NOMO-1 treated with dmso at 0.1 percent for 144 hours (cell line): Measurements from ENCODE around the gene RIMBP2.
"Not testable (repeated sequence)": the region's sequence is repeated elsewhere in the genome, so short reads cannot be mapped to it uniquely, and the experiment has no call there.

Source experiments
- DNase-seq: peaks from one replicate; lab custom pipeline; 2025; ENCODE audit not compliant: unreplicated experiment; lab: John Stamatoyannopoulos, UW

RIMBP2 gene

DNA sequence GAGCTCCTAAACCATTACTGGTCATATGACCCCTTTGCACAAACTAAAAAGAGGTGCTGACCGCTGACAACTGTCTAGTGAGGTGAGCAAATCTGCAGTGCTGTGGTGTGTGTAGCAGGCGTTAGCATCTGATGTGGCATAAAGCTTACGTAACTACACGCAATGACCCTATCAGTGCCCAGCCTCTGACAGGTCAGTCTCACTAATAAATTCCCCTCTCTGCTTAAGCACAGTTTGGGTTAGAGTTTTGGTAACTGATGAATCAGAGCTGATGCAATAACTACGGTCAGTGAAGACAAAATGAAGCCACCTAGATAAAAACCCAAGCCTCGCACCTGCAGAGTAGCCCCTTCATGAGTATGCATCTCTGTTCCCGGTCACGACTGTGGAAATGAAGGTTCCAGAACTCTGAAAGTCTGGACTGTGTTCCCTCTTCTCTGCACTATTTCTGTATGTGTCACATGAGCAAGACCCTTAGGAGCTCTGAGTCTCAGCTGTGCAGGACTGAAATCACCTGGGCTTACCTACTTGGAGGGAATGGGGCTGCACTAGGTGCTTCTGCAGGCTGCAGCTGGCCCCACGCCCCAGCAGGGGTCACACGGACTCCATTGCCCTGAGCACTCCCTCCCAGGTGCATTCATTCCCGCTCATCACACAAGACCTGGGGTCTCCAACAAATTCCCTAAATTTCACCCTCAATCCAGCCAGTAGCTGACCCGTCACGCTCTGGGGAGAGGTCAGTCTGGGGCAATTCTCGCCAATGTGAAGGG is 54.4 kb downstream of the RIMBP2 start:
- no peak for DNase-seq

DNA sequence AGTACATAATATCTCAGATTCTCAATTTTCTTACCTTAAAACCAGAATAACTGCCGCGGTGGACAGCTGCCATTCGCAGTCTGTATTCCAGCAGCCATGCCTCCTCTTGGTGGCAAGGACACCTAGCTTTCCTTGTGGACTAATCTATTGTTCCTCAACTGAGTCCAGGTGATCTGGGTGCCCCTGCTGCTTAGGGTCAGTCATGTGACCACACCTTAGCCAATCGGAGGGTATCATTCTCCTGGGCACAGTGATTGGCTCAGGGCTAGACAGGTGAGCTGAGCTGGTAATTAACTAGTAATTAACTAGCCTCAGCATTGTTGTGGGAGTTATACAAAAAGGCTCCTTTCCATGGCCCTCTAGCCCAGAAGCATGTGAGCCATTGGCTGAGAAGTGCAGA is 55.0 kb downstream of the RIMBP2 start:
- no peak for DNase-seq

DNA sequence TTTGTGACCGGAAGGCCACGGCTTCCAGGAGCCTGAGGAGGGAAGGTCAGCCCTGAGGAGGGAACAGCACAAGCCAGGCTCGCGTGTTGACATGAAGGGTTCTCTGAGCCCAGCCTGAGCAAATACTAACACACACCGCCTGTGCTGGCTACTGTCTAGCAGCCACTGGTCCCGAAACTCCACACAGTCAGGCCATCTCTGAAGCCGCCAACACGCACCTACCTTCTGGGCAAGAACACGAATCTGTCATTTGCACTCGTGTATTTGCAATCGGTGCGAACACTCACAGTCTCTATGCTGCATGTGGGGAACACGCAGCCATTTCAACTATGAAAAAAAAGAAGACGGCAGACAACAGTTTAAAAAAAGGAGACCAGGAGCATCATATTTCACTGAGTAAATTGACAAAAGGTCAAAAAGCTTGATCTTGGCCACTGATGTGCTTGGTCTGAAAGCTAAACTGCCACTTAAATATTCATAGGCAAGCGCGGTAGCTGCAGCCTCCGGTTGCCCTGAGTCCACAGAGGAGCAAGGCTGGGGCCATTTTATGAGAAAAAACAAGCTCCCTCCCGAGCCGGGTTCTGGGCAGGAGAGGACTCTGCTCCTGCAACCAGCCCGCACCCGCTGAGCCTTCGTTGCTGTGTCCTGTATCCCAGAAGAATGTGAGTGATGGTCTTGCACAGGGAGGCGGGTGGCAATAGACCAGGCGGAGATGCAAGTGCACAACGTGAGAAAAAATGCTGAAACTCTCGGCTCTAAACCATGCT is 57.8 kb downstream of the RIMBP2 start:
- no peak for DNase-seq

DNA sequence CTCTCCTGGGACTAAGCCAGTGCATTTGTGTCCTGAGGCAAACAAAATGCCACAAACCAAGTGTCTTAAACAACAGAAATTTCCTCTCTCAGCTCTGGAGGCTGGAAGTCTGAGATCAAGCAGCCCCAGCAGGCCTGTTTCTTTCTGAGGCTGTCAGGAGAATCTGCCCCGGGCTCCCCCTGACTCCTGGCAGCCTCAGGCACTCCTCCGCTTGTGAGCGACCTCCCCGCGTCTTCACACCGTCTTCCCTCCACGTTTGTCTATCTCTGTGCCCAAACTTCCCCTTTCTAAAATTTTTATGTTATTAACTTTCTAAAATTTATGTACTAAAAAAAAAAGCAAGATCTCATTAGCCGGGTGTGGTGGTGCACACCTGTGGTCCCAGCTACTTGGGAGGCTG is 59.7 kb downstream of the RIMBP2 start:
- DNase-seq: no peak

DNA sequence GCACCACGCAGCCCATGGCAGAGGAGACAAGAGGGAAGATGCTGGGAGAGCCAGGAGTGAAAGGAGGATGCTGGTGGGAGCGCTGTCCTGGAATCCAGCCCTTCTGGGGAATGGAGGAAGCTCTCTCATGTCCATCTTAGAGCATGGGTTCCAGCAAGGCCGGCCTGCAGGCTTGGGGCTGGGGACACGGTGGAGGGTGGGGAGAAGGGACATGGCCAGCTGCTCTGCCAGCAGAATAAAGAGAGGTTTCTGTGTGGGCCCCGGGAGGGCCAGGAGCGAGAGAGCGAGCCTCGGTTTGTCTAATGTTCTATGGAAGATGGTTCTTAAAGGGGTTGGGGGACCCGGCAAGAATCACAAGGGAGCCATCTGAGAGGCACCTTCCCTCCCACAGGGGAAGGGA is 60.2 kb downstream of the RIMBP2 start:
- no peak for DNase-seq

DNA sequence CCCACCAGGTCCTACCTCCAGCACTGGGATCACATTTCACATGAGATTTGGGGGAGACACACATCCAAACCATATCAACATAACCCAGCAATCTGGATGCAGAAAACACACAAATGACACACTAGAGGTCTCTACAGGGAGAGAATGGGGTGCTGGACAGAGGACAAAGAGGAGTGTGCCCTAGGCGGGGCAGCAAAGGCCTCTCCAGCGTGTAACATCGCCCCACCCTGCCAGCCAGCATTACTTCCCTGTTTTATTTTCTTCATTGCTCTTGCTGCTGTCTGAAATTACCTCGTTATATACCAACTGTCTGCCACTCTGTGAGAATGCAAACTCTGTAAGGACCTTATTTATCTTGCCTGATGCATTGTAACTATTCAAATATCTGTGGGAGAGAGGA is 61.1 kb downstream of the RIMBP2 start:
- DNase-seq: no peak

DNA sequence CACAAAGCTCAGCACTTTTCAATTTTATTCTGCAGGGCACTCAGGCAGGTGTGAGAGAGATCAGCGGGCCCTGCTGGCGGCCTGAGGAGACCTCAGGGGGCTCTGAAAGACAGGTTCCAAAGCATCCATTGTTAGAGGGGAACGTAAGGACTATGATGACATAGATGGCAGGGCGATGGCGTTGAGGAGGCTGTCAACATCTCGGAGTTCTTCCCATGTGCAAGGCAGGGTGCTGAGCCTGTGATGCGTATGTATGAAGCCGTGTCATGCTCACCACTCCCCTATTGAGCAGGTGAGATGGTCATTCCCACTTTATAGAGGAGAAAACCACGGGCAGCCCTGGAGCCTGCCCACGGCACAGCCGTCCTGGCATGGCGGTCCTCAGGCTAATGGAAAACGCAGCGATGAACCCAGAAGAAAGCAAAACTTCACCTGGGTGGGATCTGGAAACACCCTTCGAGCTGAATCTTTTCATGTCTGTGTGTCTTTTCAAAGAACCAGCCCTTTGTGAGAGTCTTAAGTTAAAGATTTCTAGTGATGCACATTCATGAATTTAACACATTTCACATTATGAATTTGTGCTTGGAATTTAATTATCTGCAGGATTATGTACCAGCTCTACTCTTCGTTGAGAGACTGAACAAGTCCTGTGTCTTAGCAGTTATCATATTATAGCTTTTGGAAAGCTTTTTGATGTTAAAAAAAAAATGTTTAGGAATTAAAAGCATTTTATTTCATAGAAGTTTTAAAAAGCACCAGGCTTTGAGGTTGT is 64.7 kb downstream of the RIMBP2 start:
- no peak for DNase-seq

DNA sequence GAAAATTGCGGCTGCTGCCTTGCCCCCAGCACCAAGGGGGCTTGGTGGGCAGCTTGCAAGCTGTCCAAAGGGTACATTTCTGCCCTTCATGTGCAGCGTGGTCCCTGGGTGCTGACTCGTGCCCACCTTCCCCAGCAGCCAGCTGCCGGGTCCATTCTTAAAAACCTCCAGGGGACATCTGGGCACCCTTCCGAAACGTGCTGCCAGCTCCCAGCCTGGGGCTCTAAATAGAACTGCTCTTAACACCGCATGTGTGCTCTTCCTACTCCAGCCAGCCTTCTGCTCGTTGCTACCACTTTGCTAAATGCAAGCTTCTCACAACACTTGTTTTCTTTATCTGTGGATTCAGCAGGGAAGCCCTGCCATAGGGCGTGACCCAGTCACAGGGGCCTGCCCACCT is 66.0 kb downstream of the RIMBP2 start:
- no peak for DNase-seq

DNA sequence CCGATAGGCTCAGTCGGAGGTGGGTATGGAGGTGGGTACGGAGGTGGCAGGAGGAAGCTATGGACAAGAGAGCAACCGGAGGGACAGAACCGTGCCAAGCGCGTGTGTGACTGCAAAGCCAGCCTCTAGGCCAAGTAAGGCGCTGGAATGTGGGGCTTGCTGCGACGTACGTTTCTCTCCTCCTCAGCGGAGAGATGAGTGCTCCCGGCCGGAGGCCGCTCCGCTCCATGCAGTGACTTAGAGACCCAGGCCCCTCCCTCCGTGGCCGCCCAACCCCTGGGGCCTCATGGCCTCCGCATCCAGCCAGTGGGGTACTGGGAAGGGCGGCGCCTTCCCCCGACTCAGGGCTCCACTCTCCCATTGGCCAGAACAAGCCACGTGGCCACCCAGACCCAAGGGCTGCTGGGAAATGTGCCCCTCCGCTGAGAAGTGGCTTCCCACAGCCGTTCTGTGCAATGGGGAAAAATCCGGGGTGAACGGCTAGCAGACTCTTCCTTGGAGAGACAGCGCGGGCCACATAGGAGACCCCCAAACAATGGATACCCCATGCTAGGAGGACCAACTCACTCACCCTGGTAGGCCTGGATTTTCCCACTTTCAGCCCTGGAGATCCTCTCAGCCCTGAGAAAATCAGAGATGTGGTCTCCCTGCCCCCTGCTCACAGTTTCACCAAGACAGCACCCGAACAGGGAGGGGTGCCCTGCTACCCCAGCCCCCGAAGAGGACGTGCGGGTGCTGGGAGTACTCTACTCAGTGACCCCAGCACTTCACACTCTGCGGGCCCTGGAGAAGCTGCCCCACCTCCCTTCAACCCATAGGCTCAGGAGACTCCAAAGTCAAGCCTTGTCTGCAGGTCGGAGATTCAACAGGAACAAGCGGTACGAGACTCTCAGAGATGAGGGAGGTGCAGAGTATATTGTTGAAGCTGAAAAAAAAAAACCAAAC is 66.7 kb downstream of the RIMBP2 start:
- no peak for DNase-seq

DNA sequence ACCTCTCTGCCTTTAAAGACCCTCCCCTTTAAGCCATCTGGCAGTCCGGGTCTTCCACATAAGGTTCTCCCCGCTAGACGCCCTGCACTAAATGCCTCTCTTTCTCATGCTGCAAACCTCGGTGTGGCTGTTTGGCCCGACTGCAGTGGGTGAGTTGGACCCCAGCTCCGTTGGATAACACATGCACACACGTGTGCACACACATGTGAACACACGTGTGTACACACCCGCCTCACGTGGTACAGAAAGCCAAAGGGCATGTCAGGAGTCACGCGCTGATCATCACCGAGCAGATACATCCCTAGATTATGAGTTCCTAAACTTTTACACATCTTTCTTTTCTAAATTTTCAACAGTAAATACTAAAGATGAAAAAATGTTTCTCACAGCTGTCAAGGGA is 68.3 kb downstream of the RIMBP2 start:
- DNase-seq: no peak

DNA sequence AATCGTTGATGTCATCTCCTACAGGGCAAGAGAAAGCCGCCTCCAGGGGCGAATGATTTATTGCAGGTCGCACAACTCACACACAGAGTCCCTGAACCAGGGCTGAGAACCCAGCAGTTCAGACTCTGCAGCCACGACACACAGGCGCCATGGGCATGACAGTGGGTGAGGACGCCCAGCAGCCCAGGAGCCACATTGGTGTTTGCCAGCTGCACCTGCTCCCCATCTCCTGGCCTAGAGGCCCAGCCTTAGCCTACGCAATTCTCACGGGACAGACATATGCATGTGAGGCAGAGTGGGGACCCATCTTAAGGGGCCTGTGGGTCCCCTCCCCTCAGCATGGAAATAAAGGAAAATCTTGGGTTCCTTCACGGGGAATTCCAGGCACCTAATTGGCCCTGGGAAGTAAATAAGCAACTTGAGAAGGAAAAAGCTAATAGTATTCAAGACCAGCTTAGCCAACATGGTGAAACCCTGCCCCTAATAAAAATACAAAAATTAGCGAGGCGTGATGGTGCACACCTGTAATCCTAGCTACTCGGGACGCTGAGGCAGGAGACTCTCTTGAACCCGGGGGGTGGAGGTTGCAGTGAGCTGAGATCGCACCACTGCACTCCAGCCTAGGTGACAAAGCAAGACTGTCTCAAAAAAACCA is 69.3 kb downstream of the RIMBP2 start:
- DNase-seq: no peak

DNA sequence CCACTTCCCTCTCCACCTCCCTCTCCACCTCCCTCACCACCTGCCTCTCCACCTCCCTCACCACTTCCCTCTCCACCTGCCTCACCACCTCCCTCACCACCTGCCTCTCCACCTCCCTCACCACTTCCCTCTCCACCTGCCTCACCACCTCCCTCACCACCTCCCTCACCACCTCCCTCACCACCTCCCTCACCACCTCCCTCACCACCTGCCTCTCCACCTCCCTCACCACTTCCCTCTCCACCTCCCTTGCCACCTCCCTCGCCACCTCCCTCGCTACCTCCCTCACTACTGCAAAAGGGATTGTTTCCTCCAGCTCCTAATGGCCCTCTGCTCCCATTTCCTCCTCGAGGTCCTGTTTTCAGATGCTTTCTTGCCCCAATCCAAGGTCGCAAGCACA is 69.9 kb downstream of the RIMBP2 start:
- not testable (repeated sequence) for DNase-seq

DNA sequence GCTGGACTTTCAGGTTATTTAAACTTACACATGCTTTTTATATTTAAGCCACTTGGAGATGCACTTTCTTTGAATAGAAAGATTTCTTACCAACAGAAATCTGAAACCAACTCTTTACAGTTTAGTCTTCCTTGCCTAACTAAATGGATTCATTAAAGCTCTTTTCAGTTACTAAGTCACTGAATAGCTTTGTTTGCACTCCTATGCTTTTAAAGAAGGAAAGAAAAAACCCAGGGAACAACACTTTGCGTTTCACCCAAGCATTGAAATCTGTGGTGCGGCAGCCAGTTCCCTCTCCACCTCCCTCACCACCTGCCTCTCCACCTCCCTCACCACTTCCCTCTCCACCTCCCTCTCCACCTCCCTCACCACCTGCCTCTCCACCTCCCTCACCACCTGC is 70.3 kb downstream of the RIMBP2 start:
- no peak for DNase-seq

DNA sequence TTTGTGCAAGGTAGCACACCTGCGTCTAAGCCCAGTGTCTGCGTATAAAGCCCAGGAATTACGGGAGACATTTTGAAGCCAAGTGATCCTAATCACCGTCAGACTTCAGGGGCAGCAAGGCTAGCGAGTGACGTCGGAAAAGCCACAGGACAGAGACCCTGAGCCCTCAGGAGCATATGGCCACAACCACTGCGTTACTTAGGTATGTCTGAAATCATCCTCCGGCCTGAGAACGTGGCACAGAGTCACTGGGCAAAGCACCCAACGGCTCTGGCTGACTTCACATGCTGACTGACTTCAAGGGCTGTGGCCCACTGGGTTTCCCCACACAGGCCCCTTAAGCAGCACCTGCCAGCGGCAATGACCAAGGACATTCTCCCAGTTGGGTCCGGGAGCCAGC is 71.5 kb downstream of the RIMBP2 start:
- DNase-seq: no peak

DNA sequence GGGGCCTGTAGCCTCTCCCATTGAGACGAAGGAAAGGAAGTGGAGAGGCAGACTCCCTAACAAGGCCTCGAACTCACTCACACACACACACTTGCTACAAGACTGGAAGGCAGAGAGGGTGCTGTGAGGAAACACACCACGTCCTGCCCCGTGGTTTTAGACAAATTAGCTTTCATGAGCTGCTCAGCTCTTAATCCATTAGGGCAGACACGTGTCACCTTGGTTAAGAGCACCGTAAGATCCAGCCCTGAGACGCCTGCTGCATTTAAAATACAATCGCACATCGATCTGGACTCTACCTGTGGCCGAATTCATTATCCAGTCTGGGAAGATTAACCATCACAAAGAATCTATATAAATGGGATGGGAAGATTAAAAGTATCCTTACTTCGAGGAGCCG is 72.0 kb downstream of the RIMBP2 start:
- no peak for DNase-seq

DNA sequence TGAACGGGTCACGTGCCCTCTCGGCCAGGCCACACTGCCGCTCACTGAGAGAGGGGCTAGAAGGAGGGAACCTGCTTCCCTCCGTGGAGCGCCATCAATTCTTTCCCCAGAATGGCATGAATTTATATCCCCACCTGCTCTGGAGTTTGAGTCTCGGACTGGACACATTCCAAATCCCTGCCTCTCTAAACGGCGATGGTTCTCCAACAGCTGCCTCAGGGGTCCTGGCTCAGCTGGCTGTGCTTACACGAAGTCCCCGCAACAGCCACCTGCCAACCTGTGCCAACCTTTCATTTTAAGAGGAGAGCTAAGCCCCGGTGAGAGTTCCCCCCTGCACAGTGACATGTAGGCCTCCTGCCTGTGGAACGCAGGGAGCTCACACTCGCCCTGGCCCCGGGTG is 73.2 kb downstream of the RIMBP2 start:
- no peak for DNase-seq

DNA sequence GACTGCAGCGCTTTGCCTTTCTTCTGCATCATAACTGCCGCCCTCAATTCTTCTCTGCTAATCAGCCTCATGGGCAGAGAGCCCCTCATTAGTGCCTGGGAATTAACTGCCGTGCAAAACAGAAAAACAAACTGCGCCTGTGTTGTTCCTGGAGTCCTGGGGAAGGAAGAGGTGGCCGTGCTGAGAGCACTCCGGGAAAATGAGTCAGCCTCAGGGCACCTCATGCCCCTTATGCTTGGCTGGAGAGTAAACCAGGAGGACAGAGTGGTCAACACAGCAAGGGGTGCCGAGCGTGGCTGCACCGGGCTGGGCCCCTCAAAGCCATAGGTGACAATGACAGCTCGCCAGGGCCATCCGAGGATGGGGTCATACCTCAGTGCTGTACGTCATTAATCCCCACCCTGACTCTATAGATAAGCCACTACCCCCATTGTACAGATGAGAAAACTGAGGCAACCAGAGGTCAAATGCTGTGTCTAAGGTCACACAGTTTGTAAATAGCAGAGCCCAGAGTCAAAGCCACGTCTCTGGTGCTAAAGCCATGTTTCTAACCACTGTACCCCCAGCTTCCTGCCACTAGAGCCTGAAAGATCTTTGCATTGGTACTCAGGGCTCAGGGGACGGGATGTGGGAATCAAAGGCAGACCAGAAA is 74.4 kb downstream of the RIMBP2 start:
- no peak for DNase-seq

DNA sequence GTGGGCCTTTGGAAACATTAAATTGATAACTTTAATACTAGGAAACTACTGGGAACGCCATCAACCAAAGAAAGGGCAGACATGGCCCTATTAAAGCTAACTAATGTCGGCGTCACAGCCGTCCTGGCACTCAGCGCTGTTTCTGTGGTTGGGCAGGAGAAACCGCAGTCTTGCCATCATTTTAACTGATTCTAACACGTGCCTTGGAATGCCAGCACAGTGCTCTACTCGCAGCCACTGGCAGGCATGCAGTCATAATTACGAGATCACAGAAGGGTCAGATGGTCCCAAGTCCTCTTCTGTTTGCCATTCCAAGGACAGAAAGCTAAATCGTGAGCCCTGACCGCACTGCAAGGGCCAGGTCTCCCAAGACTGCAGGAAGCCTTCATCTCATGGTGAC is 75.2 kb downstream of the RIMBP2 start:
- no peak for DNase-seq

DNA sequence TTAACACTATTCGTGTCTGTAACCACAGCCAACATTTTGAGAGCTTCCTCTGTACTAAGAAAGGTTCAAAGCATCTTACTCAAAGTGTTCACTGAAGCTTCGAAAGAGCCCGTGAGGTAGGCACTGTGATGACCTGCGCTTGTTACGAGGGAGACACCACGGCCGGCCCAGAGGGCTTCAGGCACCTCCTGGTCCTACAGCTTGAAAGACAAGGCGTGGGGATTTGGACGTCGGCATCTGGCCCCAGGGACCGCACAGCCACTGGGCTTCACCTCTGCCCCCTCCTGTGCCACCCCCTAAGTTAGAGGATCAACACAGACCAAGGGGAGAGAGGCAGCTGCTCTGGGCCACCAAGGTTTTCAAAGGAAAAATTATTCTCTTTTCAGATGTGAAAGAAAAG is 75.6 kb downstream of the RIMBP2 start:
- no peak for DNase-seq
